NCI-H2227 treated with DMSO at 0.1 percent for 48 hours (cell line): ENCODE data around the gene MARK2.

Experiments used
- DNase-seq: peaks from one replicate; lab custom pipeline; 2025; lab: John Stamatoyannopoulos, UW

MARK2 gene

DNA sequence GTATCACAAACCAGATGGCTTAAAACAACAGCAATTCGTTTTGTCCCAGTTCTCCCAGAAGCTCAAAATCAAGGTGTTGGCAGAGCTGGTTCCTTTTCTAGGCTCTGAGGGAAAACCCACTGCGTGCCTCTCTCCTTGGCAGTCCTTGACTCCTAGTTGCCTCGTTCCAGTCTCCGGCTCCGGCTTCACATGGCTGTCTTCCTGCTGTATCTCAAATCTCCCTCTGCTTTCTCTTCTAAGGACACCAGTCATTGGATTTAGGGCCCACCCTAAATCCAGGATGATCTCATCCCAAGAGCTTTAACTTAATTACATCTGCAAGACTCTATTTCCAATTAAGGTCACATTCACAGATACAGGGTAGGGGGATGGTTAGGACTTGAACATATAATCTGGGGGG is 90.7 kb downstream of the MARK2 start:
- no peak for DNase-seq

- DNase-seq: no peak
These were observed 92.1 kb downstream of the MARK2 start for GRCh38 chr11:63931045-63931444.

GRCh38 chr11:63931876-63932275 is 93.0 kb downstream of the MARK2 start:
- DNase-seq: no peak

DNA sequence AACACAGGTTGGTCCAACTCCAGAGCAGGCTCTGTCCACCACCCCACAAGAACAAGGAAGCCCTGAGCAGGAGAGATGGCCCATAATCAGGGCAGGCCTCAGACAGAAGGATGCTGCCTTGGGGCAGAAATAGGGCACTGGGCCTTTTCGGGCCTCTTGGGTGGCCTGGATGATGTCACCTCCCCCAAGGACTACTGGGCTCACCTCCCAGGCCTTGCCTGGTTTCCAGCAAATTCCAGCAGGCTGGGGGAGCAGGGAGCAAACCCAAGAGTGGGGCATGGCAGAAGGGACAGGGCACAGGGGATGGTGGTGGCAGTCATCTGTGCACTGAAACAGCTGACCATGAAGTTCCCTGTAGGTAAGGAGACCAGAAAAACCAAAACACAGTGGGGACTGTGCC is 94.5 kb downstream of the MARK2 start:
- no peak for DNase-seq

DNA sequence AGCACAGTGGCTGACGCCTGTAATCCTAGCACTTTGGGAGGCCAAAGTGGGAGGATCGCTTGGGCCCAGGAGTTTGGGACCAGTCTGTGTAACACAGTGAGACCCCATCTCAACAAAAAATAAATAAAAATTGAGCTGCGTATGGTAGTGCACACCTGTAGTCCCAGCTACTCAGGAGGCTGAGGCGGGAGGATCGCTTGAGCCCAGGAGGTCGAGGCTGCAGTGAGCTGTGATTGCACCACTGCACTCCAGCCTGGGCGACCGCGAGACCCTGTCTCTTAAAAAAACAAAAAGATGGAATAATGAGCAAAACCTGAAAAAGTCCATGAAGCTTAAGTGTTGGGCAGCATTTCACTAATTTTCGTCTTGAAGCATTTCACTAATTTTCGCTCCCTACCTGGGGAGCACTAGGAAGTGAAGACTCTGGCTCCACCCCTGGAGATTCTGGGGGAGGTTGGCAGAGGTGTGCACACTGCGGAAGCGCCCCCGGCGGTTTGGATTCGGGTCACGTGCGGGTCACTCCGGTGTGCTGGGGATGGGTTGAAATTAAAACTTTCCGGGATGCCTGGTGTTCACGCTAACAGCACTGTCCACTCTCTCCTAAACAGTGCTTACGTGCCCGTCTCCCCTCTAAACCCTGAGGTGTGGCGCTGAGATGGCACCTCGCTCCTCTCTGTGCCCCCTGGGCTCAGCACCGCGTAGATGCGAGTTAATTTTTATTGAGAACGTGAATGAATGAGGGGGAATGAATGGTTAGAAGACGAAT is 99.0 kb downstream of the MARK2 start:
- DNase-seq: no peak

- peak; percentile 92 for DNase-seq
These were observed 99.8 kb downstream of the MARK2 start, which contains the start of gene NAA40 for GRCh38 chr11:63938479-63939396. Gene NAA40, plus strand, starts transcription at chr11:63939002. Its CDS starts 95 bp downstream, at chr11:63939097.

GRCh38 chr11:63939397-63939891 is 100.5 kb downstream of the MARK2 start:
- DNase-seq: peak; percentile 31

DNA sequence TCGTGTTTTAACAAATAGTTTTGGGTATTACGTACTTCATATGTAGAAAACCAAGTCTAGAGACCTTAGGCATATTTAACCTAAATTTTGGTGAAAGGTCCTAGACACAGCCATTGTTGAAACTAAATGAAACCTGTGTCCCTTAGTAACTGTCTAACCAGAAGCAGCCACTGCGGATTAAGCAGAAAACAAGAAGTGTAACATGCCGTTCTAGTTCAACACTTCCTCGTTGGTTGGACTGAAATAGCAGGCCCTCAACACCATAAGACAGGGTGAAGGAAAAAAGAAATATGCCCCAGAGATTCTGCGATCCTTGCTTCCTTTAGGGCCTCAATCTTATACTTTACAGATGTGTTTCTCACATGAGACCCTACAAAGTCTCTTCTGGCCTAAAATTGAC is 101.9 kb downstream of the MARK2 start:
- no peak for DNase-seq

GRCh38 chr11:63941901-63942300 is 103.0 kb downstream of the MARK2 start:
- no peak for DNase-seq

- no peak for DNase-seq
These were observed 103.9 kb downstream of the MARK2 start for GRCh38 chr11:63942803-63943202.

DNA sequence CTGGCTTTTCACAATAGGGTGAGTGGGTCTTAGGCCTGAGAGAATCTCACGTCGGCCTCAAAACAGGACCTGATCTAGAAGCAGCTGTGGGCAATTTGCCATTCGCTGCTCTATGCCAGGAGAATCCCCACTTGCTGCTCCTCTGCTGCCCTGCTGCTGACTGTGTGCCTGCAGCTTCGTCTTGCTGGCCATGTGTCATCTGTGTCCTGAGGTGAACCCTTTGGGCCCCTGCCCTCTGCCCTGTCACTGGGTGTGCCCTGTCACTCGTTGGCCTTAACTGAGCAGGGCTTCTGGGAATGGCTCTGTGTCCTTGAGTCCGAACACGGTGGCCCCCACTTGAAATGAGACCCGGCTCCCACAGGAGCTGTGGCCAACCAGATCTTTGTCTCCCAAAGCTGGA is 106.1 kb downstream of the MARK2 start:
- no peak for DNase-seq

- peak; percentile 64 for DNase-seq
These were observed 106.7 kb downstream of the MARK2 start for GRCh38 chr11:63945477-63946163.

DNA sequence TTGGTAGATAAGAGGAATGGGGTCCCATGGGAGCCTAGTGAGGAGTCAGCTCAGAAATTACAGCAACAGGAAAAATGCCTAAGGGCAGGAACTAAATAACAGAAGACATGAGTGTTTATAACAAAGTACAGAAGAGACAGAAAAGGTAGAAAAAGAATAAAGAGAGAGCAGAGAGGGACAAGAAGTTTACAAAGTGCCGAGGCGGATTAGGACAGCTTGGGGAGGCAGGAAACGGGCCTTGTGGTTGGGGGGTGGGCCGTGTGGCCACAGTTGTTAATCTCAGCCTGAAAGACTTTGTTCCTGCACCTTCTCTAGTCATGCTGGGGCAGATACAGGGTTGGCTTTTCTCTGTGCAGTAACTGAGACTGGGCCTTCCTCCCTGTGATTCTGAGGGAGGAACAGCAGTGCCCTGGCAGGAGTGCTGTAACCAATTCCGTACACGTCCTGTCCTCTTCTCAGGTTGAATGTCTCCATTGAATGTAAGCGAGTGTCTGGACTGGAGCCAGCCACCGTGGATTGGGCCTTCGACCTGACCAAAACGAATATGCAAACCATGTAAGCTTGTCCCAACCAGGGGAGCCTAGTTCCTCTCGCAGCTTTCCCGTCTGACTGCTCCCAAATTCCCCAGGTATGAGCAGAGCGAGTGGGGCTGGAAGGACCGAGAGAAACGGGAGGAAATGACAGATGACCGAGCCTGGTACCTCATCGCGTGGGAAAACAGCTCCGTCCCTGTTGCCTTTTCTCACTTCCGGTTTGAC is 113.0 kb downstream of the MARK2 start:
- no peak for DNase-seq

DNA sequence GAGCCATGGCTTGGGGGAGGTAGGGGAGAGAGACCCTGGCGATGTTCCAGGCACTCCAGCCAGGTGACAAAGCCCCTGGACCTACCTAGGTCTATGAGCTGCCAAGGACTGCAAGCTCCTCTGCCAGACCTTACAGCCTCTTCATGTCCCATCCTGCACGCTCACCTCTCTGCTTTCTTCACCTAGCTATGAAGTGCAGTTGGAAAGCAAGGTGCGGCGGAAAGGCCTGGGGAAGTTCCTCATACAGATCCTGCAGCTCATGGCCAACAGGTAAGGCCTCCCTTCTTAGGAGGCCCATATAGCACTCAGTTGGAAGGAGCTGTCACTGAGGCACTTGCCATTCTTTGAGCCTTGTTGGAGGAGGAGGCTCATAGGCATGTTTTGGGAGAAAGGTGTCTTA is 113.7 kb downstream of the MARK2 start:
- DNase-seq: no peak

GRCh38 chr11:63958008-63958407 is 119.1 kb downstream of the MARK2 start:
- no peak for DNase-seq
